HG02970 (cell line): Measurements from ENCODE around the gene ESR1.

Experiments used
- ATAC-seq: cut with Tn5 transposase; IDR thresholded peaks from one replicate; pipeline ENCODE4 v1.9.1; 2021; ENCODE audit warnings: mild to moderate bottlenecking, moderate library complexity, moderate number of reproducible peaks; ENCODE audit not compliant: unreplicated experiment, low FRiP score

Gene ESR1

DNA sequence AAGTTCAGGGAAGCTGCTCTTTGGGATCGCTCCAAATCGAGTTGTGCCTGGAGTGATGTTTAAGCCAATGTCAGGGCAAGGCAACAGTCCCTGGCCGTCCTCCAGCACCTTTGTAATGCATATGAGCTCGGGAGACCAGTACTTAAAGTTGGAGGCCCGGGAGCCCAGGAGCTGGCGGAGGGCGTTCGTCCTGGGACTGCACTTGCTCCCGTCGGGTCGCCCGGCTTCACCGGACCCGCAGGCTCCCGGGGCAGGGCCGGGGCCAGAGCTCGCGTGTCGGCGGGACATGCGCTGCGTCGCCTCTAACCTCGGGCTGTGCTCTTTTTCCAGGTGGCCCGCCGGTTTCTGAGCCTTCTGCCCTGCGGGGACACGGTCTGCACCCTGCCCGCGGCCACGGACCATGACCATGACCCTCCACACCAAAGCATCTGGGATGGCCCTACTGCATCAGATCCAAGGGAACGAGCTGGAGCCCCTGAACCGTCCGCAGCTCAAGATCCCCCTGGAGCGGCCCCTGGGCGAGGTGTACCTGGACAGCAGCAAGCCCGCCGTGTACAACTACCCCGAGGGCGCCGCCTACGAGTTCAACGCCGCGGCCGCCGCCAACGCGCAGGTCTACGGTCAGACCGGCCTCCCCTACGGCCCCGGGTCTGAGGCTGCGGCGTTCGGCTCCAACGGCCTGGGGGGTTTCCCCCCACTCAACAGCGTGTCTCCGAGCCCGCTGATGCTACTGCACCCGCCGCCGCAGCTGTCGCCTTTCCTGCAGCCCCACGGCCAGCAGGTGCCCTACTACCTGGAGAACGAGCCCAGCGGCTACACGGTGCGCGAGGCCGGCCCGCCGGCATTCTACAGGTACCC is at the start of gene ESR1:
Gene ESR1 (plus strand): TSS at position 170 of the 858 bp plus-strand sequence. CDS start 231 bp downstream, at position 401.
- no peak for ATAC-seq

- no peak for ATAC-seq
These were observed 47.0 kb upstream of the ESR1 start for GRCh38 chr6:151760486-151760885.

DNA sequence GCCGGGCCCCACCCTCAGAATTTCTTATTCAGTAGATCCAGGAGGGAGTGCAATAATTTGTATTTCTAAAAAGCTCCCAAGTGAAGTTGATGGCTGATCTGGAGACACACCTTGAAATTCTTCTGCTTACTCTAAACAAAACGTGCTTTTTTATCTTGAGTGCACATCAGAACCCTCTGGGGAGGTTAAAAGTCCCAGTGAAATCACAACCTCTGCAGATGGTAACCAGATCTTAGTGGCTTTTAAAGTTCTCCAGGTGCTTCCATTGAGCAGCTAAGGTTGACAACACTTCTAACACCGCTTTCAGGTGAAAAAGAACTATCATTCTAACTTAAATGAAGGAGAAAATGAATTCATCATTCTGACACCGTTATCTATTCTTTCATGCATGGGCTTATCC is 45.6 kb upstream of the ESR1 start:
- ATAC-seq: no peak

DNA sequence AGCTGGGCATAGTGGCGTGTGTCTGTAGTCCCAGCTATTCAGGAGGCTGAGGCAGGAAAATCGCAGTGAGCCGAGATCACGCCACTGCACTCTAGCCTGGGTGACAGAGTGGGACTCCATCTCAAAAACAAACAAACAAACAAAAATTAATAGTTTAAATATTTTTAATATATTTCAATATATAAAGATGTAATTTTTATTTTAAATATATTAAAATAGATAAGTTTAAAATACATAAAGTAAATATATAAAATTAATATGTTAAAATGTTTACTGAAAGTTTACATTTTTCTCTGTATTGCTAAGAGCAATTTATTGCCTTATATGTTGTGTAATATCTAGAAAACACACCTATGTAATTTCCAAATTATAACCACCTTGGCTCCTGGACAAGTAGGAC is 44.7 kb upstream of the ESR1 start:
- ATAC-seq: no peak

GRCh38 chr6:151763303-151763702 is 44.2 kb upstream of the ESR1 start:
- ATAC-seq: no peak

DNA sequence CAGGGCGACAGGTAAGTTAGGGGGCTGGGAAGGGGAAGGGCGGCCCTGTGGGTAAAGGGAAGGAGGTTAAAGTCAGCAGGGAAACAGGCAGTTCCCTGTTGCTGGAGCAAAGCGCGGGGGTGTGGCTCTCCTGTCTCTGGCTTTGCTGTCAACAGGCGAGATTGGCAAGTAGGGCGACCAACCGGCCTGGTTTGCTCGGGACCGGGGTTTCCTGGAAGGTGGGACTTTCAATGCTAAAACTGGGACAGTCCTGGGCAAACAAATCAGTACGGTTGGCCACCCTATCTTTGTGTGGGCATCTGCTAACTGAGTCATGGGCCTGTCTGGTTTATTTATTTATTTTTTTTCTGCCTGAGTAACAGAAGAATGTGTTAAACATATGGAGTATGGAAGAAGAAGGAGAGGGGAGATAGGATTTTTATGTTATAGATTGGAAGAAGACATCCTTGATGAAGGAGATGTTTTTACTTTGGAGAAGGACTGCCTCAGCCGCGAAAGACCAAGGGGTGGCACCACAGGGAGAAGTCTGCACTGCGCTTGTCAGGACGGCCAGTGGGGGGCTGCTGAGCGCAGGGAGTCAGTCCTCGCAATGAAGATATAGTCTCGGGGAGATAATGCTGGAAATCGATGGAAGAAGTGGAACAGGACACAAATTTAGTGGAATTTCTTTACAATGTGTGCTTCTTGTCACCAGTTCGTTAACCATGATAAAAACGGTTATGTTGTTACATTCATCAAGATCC is 43.4 kb upstream of the ESR1 start:
- ATAC-seq: peak; percentile 71

- no peak for ATAC-seq
These were observed 42.0 kb upstream of the ESR1 start for GRCh38 chr6:151765444-151765886.

GRCh38 chr6:151772446-151772845 is 35.0 kb upstream of the ESR1 start:
- no peak for ATAC-seq

- ATAC-seq: no peak
These were observed 34.1 kb upstream of the ESR1 start for GRCh38 chr6:151773382-151773781.

- no peak for ATAC-seq
These were observed 24.9 kb upstream of the ESR1 start for GRCh38 chr6:151782560-151782959.

DNA sequence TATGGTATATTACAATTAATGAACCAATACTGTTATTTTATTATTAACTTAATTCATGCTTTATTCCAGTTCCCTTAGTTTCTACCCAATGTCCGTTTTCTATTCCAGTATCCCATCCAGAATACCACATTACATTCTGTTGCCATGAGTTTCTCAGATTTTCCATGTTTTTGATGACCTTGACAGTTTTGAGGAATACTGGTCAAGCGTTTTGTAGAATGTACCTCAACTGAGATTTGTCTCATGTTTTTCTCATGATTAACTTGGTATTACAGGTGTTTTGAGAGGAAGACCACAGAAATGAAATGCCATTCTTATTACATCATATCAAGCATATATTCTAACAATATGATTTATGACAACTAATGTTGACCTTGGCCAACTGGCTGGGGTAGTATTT is 23.8 kb upstream of the ESR1 start:
- ATAC-seq: no peak

- ATAC-seq: no peak
These were observed 22.9 kb upstream of the ESR1 start for GRCh38 chr6:151784441-151785214.

DNA sequence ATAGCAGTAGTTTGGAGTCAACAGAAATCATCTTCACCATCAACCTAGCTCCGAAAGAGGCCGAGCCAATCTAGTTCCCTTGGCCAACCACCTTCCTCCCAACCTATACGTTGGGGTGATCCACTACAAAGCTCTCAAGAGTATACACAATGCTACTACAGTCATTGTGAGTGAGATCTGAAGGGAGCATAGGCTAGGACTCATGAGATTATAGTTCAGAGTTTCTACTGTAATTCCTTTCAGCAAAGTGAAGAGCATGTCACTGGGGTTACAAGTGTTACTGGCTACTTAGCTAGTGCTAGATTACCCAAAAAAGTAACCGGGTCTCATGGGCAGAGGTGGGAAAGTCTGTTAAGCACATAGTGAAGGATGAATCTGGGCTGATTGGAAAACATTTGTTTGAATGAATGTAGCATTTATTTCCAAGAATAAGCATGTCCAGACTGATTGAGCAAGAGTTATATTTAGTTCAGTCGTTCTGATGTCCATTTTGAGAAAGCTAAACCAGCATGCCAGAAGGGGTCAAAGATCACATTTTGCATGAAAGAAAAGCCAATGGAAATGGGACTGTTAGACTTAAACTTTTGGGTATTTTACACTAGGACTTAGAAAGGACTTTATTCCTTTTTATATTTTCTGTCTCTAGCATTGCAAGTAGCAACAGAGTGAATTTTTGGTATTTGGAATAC is 10.5 kb upstream of the ESR1 start:
- no peak for ATAC-seq

DNA sequence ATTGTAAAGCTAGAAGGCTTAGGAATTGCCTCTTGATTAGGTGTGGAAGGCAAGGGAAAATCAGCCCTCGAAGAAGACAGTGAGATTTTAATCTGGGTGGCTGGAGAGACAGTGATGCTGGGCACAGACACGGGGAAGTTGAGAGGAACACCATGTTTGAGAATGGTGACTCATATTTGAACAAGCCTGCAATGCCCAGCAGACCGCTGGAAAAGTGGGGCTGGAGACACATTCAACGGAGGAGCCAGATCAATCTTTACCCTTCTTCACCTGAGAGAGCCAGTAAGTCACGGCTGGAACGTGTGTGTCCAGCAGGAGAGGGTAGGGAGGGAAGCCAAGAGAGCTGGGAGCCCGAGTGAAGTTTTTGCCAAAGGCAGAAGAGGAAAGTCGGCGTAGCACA is 3.7 kb upstream of the ESR1 start:
- no peak for ATAC-seq

DNA sequence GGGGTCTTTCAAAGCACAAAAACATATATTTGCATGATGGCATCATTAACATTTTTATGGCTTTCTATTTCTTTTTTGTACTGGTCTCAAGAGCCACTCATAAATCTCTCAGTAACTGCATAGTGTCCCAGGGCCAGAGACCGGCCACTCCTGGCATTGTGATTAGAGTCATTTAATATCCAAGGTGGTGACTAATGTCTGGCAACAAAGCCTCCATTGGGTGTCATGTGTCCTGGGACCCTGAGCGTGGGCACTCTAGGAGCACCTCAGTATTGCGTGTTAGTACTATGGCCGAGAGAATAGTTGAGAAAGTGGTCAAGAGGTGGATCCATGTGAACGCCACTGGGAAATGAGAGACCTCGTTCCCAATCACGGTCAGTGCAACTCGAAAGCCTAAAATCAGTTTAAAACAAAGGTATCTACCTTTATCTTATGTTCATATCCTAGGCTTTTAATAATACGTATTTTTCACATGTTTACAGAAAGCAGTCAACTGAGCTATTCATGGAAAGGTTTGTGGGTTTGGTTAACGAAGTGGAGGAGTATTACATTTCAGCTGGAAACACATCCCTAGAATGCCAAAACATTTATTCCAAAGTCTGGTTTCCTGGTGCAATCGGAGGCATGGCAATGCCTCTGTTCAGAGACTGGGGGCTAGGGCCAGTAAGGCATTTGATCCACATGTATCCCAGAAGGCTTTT is 2.7 kb upstream of the ESR1 start:
- no peak for ATAC-seq

DNA sequence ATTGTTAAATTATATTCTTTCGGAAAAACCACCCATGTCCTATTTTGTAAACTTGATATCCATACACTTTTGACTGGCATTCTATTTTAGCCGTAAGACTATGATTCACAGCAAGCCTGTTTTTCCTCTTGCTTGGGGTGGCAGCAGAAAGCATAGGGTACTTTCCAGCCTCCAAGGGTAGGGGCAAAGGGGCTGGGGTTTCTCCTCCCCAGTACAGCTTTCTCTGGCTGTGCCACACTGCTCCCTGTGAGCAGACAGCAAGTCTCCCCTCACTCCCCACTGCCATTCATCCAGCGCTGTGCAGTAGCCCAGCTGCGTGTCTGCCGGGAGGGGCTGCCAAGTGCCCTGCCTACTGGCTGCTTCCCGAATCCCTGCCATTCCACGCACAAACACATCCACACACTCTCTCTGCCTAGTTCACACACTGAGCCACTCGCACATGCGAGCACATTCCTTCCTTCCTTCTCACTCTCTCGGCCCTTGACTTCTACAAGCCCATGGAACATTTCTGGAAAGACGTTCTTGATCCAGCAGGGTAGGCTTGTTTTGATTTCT is 2.1 kb upstream of the ESR1 start:
- ATAC-seq: no peak

- no peak for ATAC-seq
These were observed 547 bp upstream of the ESR1 start for GRCh38 chr6:151806757-151807512.

DNA sequence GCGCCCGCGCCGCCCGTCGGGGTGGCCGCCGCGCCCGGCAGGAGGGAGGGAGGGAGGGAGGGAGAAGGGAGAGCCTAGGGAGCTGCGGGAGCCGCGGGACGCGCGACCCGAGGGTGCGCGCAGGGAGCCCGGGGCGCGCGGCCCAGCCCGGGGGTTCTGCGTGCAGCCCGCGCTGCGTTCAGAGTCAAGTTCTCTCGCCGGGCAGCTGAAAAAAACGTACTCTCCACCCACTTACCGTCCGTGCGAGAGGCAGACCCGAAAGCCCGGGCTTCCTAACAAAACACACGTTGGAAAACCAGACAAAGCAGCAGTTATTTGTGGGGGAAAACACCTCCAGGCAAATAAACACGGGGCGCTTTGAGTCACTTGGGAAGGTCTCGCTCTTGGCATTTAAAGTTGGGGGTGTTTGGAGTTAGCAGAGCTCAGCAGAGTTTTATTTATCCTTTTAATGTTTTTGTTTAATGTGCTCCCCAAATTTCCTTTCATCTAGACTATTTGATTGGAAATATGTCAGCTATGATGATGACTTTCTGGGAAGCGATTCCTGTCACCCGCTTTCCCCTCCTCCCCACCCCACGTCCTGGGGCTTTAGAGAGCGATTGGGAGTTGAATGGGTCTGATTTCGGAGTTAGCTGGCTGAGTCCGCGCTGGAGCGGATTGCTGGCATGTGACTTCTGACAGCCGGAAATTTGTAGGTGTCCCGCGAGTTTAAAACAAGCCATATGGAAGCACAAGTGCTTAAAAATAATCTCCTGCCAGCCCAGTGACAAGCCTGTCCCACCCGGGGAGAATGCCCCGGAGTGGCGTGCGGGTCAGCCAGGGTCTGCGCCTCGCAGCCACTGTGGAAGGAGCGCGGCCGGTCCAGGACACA is 1.1 kb downstream of the ESR1 start:
- no peak for ATAC-seq
